WI38 (cell line): ENCODE measurements around the gene ONECUT1.

Source experiments
- H3K4me3 ChIP-seq: 2 replicates; pipeline ENCODE4 v1.5.1; 2011; ENCODE audit warnings: low read depth, mild to moderate bottlenecking, control low read depth, low read length
- CTCF ChIP-seq: IDR thresholded peaks from 2 replicates; pipeline ENCODE4 v1.5.1; 2012; ENCODE audit warnings: low read depth, mild to moderate bottlenecking, control low read depth, low read length

Gene ONECUT1

GRCh38 chr15:52751522-52751921, 38.6 kb downstream of the ONECUT1 start:
- no peak for TF ChIP-seq CTCF
- no peak overlapping the region for H3K4me3 ChIP-seq

- H3K4me3 ChIP-seq = no peak overlapping the region
- no peak for TF ChIP-seq CTCF
These were observed 40.9 kb downstream of the ONECUT1 start for GRCh38 chr15:52749258-52749657.

- TF ChIP-seq CTCF = no peak
These were observed 43.9 kb downstream of the ONECUT1 start for GRCh38 chr15:52746162-52746757.

GRCh38 chr15:52745326-52746161, 44.6 kb downstream of the ONECUT1 start:
- no peak overlapping the region for H3K4me3 ChIP-seq
- no peak for TF ChIP-seq CTCF

More at GRCh38 chr15:52746162-52746757, 43.9 kb downstream of the ONECUT1 start:
- no peak overlapping the region for H3K4me3 ChIP-seq

GRCh38 chr15:52738311-52738710, 51.8 kb downstream of the ONECUT1 start:
- no peak overlapping the region for H3K4me3 ChIP-seq
- TF ChIP-seq CTCF = no peak

GRCh38 chr15:52737720-52738119, 52.4 kb downstream of the ONECUT1 start:
- no peak for TF ChIP-seq CTCF
- H3K4me3 ChIP-seq = no peak overlapping the region
